GM18502 (cell line): Measurements from ENCODE around the gene CAMTA1.
"Not testable (repeated sequence)": the region's sequence is repeated elsewhere in the genome, so short reads cannot be mapped to it uniquely, and the experiment has no call there.

ENCODE experiments used
- ATAC-seq: cut with Tn5 transposase; IDR thresholded peaks from one replicate; pipeline ENCODE4 v1.9.1; 2021; ENCODE audit warnings: mild to moderate bottlenecking; ENCODE audit not compliant: unreplicated experiment, poor library complexity

CAMTA1 gene

GRCh38 chr1:7301664-7301981, 516.4 kb downstream of the CAMTA1 start:
- no peak for ATAC-seq

GRCh38 chr1:7302126-7302525, 516.9 kb downstream of the CAMTA1 start:
- ATAC-seq = no peak

- ATAC-seq = no peak
Measured at GRCh38 chr1:7302873-7303272, 517.6 kb downstream of the CAMTA1 start.

GRCh38 chr1:7303554-7304317, 518.5 kb downstream of the CAMTA1 start:
- no peak for ATAC-seq

- no peak for ATAC-seq
Measured at GRCh38 chr1:7313081-7313546, 527.9 kb downstream of the CAMTA1 start.

GRCh38 chr1:7313826-7314225, 528.6 kb downstream of the CAMTA1 start:
- ATAC-seq = no peak

GRCh38 chr1:7315316-7315715, 530.1 kb downstream of the CAMTA1 start:
- ATAC-seq = no peak

- no peak for ATAC-seq
Measured at GRCh38 chr1:7315946-7316345, 530.7 kb downstream of the CAMTA1 start.

GRCh38 chr1:7317888-7318287, 532.6 kb downstream of the CAMTA1 start:
- ATAC-seq = no peak

GRCh38 chr1:7319196-7319595, 533.9 kb downstream of the CAMTA1 start:
- no peak for ATAC-seq

GRCh38 chr1:7320661-7321060, 535.4 kb downstream of the CAMTA1 start:
- ATAC-seq = no peak

- ATAC-seq = no peak
Measured at GRCh38 chr1:7322283-7322785, 537.1 kb downstream of the CAMTA1 start.

- ATAC-seq = no peak
Measured at GRCh38 chr1:7322912-7323311, 537.7 kb downstream of the CAMTA1 start.

- ATAC-seq = no peak
Measured at GRCh38 chr1:7325254-7325653, 540.0 kb downstream of the CAMTA1 start.

- no peak for ATAC-seq
Measured at GRCh38 chr1:7326366-7326765, 541.1 kb downstream of the CAMTA1 start.

GRCh38 chr1:7327849-7328248, 542.6 kb downstream of the CAMTA1 start:
- ATAC-seq = no peak

GRCh38 chr1:7329868-7330615, 544.8 kb downstream of the CAMTA1 start:
- ATAC-seq = no peak

GRCh38 chr1:7330726-7331125, 545.5 kb downstream of the CAMTA1 start:
- ATAC-seq = not testable (repeated sequence)

- ATAC-seq = no peak
Measured at GRCh38 chr1:7331926-7332535, 546.8 kb downstream of the CAMTA1 start.

GRCh38 chr1:7333094-7333493, 547.8 kb downstream of the CAMTA1 start:
- ATAC-seq = no peak

- ATAC-seq = no peak
Measured at GRCh38 chr1:7333620-7334019, 548.4 kb downstream of the CAMTA1 start.
